ENCODE data around the gene PLPPR4. TPM values are rescaled to one million over a fixed set of nuclear protein-coding genes. Genes with fewer than 3 reads are reported as not detected.

The PLPPR4 gene
- total and polyA plus RNA-seq, 2 donors from 2014 or later, result 0.09 to 0.45 TPM

DNA sequence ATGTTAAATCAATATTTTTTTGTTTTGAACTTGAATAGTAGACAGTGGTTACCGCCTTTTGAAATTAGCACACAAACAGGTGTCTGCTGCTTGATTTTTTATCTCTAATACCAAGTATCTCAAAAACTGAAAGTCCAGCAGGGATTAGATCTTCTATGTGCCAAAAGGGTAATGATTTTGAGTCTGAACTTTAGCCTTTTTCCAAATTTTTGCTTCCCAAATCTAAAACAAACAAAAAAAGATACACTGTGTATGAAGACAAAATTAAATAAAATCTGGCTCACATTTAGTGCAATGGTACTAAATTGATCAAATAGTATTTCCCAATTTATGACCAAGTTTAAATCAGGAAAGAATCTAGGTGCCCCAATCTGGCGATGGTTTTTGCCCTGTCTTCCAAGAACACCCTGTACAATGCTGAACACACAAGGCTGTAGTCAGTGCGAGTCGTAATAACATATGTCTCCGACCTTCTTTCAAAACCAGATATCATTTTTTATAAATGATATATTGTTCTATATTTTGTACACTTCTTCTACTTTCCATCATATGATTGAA is 40.5 kb downstream of the PLPPR4 start:
- H3K36me3 ChIP-seq (ENCODE audit: control insufficient read depth in 2 of 3, insufficient read depth in 3 of 3, low read length in 3 of 3), result no peaks in the 10 kb centered on the region
- no peaks in the 10 kb centered on the region for H3K27me3 ChIP-seq (ENCODE audit: control insufficient read depth, insufficient read depth, low read length)
- DNase-seq (no peak), FAIRE-seq (no peak)
- no peak overlapping the region for H3K4me3 ChIP-seq (ENCODE audit: low read length in 3 of 3)
- TF ChIP-seq, protein P1, sequence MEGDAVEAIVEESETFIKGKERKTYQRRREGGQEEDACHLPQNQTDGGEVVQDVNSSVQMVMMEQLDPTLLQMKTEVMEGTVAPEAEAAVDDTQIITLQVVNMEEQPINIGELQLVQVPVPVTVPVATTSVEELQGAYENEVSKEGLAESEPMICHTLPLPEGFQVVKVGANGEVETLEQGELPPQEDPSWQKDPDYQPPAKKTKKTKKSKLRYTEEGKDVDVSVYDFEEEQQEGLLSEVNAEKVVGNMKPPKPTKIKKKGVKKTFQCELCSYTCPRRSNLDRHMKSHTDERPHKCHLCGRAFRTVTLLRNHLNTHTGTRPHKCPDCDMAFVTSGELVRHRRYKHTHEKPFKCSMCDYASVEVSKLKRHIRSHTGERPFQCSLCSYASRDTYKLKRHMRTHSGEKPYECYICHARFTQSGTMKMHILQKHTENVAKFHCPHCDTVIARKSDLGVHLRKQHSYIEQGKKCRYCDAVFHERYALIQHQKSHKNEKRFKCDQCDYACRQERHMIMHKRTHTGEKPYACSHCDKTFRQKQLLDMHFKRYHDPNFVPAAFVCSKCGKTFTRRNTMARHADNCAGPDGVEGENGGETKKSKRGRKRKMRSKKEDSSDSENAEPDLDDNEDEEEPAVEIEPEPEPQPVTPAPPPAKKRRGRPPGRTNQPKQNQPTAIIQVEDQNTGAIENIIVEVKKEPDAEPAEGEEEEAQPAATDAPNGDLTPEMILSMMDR (IDR thresholded peaks at IDR 0.05; ENCODE audit: borderline replicate concordance, extremely low read depth, insufficient read depth), result no peak
- no peak overlapping the region for H3K9ac ChIP-seq (ENCODE audit: low read length in 3 of 3)
- intact Hi-C loops (cut with DNase I), result no loop called here
- H3K27ac ChIP-seq (ENCODE audit: low read depth in 2 of 2, low read length in 2 of 2), result no peak overlapping the region
- H3K9me3 ChIP-seq (ENCODE audit: control insufficient read depth in 2 of 3, insufficient read depth in 1 of 3, low read length in 3 of 3), result no peaks in the 10 kb centered on the region
- no peaks in the 10 kb centered on the region for H3K4me1 ChIP-seq (ENCODE audit: control insufficient read depth in 2 of 3, insufficient read depth in 2 of 3, low read depth in 1 of 3, low read length in 3 of 3)

DNA sequence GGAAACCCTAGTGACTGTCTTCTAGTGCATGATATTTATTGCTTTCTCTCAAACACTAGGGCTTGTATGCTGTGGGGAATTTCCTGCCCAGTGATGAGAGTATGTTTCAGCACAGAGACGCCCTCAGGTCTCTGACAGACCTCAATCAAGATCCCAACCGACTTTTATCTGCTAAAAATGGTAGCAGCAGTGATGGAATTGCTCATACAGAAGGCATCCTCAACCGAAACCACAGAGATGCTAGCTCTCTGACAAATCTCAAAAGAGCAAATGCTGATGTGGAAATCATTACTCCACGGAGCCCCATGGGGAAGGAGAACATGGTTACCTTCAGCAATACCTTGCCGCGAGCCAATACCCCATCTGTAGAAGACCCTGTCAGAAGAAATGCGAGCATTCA is 41.3 kb downstream of the PLPPR4 start:
- H3K4me3 ChIP-seq (ENCODE audit: low read length in 3 of 3), result no peak overlapping the region
- DNase-seq (no peak), FAIRE-seq (no peak)
- H3K27ac ChIP-seq (ENCODE audit: low read depth in 2 of 2, low read length in 2 of 2), result no peak overlapping the region
- no peaks in the 10 kb centered on the region for H3K27me3 ChIP-seq (ENCODE audit: control insufficient read depth, insufficient read depth, low read length)
- intact Hi-C loops (cut with DNase I), result no loop called here
- H3K36me3 ChIP-seq (ENCODE audit: control insufficient read depth in 2 of 3, insufficient read depth in 3 of 3, low read length in 3 of 3), result no peaks in the 10 kb centered on the region
- TF ChIP-seq, protein P1 (IDR thresholded peaks at IDR 0.05; ENCODE audit: borderline replicate concordance, extremely low read depth, insufficient read depth), result no peak
- H3K9me3 ChIP-seq (ENCODE audit: control insufficient read depth in 2 of 3, insufficient read depth in 1 of 3, low read length in 3 of 3), result no peaks in the 10 kb centered on the region
- no peaks in the 10 kb centered on the region for H3K4me1 ChIP-seq (ENCODE audit: control insufficient read depth in 2 of 3, insufficient read depth in 2 of 3, low read depth in 1 of 3, low read length in 3 of 3)
- no peak overlapping the region for H3K9ac ChIP-seq (ENCODE audit: low read length in 3 of 3)

DNA sequence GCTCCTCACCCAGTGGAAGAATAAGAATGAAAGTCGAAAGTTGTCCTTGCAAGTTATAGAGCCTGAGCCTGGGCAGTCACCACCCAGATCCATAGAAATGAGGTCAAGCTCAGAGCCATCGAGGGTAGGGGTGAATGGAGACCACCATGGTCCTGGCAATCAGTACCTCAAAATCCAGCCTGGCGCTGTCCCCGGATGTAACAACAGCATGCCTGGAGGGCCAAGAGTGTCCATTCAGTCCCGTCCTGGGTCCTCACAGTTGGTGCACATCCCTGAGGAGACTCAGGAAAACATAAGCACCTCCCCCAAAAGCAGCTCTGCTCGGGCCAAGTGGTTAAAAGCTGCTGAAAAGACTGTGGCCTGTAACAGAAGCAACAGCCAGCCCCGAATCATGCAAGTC is 41.8 kb downstream of the PLPPR4 start:
- TF ChIP-seq, protein P1 (IDR thresholded peaks at IDR 0.05; ENCODE audit: borderline replicate concordance, extremely low read depth, insufficient read depth), result no peak
- Histone ChIP-seq H3K9me3 (ENCODE audit: control insufficient read depth in 2 of 3, insufficient read depth in 1 of 3, low read length in 3 of 3) (no peaks in the 10 kb centered on the region), H3K4me3 (ENCODE audit: low read length in 3 of 3) (no peak overlapping the region), H3K27me3 (ENCODE audit: control insufficient read depth, insufficient read depth, low read length) (no peaks in the 10 kb centered on the region), H3K27ac (ENCODE audit: low read depth in 2 of 2, low read length in 2 of 2) (no peak overlapping the region), H3K9ac (ENCODE audit: low read length in 3 of 3) (no peak overlapping the region), H3K36me3 (ENCODE audit: control insufficient read depth in 2 of 3, insufficient read depth in 3 of 3, low read length in 3 of 3) (no peaks in the 10 kb centered on the region), H3K4me1 (ENCODE audit: control insufficient read depth in 2 of 3, insufficient read depth in 2 of 3, low read depth in 1 of 3, low read length in 3 of 3) (no peaks in the 10 kb centered on the region)
- FAIRE-seq (no peak), DNase-seq (peak in 1 of 5 donors; percentile 29)
- intact Hi-C loops (cut with DNase I), result no loop called here

DNA sequence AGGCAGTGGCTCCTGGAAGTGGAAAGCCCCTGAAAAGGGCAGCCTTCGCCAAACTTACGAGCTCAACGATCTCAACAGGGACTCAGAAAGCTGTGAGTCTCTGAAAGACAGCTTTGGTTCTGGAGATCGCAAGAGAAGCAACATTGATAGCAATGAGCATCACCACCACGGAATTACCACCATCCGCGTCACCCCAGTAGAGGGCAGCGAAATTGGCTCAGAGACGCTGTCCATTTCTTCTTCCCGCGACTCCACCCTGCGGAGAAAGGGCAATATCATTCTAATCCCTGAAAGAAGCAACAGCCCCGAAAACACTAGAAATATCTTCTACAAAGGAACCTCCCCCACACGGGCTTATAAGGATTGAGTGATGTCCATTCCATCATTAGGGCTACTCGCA is 42.4 kb downstream of the PLPPR4 start:
- H3K36me3 ChIP-seq (ENCODE audit: control insufficient read depth in 2 of 3, insufficient read depth in 3 of 3, low read length in 3 of 3), result no peaks in the 10 kb centered on the region

More for the DNA sequence above, 42.4 kb downstream of the PLPPR4 start:
- DNase-seq (no peak), FAIRE-seq (no peak)
- no peaks in the 10 kb centered on the region for H3K27me3 ChIP-seq (ENCODE audit: control insufficient read depth, insufficient read depth, low read length)
- TF ChIP-seq, protein P1 (IDR thresholded peaks at IDR 0.05; ENCODE audit: borderline replicate concordance, extremely low read depth, insufficient read depth), result no peak
- no peaks in the 10 kb centered on the region for H3K9me3 ChIP-seq (ENCODE audit: control insufficient read depth in 2 of 3, insufficient read depth in 1 of 3, low read length in 3 of 3)
- intact Hi-C loops (cut with DNase I), result no loop called here
- no peak overlapping the region for H3K9ac ChIP-seq (ENCODE audit: low read length in 3 of 3)
- no peaks in the 10 kb centered on the region for H3K4me1 ChIP-seq (ENCODE audit: control insufficient read depth in 2 of 3, insufficient read depth in 2 of 3, low read depth in 1 of 3, low read length in 3 of 3)
- H3K27ac ChIP-seq (ENCODE audit: low read depth in 2 of 2, low read length in 2 of 2), result no peak overlapping the region
- H3K4me3 ChIP-seq (ENCODE audit: low read length in 3 of 3), result no peak overlapping the region

Data from kidney (tissue), 14 donors.